Brain microvascular endothelial cell (primary cell): ENCODE measurements around the gene CCL26.
"Not testable (repeated sequence)": the region's sequence is repeated elsewhere in the genome, so short reads cannot be mapped to it uniquely, and the experiment has no call there.

Source experiments
- DNase-seq: peaks from one replicate; pipeline ENCODE4 v3.0.0-alpha.2; 2020
- H3K27ac ChIP-seq: fragments of 250-450 bp; sonication (Bioruptor Pico); 2 replicates; pipeline ENCODE4 v1.5.1; 2020; ENCODE audit warnings: mild to moderate bottlenecking, moderate library complexity
- H3K27me3 ChIP-seq: fragments of 250-450 bp; sonication (Bioruptor Pico); replicated peaks from 2 replicates; pipeline ENCODE4 v1.5.1; 2020; ENCODE audit warnings: mild to moderate bottlenecking
- H3K36me3 ChIP-seq: fragments of 250-450 bp; sonication (Bioruptor Pico); replicated peaks from 2 replicates; pipeline ENCODE4 v1.5.1; 2020; ENCODE audit warnings: mild to moderate bottlenecking
- H3K4me3 ChIP-seq: 2 replicates; pipeline ENCODE4 v1.5.1; 2011; ENCODE audit warnings: low read depth, mild to moderate bottlenecking, control low read depth, low read length, moderate library complexity
- CTCF ChIP-seq: IDR thresholded peaks from 2 replicates; pipeline ENCODE4 v1.5.1; 2011; ENCODE audit warnings: low read depth, mild to moderate bottlenecking, moderate library complexity, low read length, control low read depth, inconsistent platforms; ENCODE audit errors: missing control alignments
- in situ Hi-C: cut with HindIII; loops from 2 replicates; pipeline ENCODE4 v1.10.0; 2017; ENCODE audit warnings: low sequenced_read_pairs, low pct_ligation_motif_present

Gene CCL26

DNA sequence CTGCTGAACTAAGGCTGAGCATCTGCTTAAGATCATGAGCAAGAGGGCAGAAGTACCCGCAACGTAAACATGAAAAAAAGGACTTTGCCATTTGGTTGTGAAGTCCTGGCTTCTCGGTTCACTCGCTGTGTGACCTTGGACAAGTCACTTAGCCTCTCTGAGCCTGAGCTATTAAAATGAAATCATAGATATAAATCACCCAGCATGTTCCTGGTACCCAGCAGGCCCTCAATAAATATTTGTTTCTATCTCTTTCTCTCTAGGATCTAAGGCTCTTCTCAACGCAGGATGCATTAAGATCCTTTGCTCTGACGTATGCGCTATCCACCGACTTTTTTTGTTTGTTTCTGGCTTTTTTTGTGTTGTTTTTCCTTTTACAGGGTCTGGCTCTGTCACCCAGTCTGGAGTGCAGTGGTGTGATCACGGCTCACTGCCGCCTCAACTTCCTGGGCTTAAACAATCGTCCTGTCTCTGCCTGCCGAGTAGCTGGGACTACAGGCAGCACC, 39.9 kb downstream of the CCL26 start:
- TF ChIP-seq CTCF = no peak
- Histone ChIP-seq H3K4me3 (no peak overlapping the region), H3K27me3 (no peaks in the 10 kb centered on the region), H3K27ac (peak overlapping the region; percentile 64), H3K36me3 (no peaks in the 10 kb centered on the region)
- in situ Hi-C loops = no loop called here
- no peak for DNase-seq

- H3K27me3 ChIP-seq = no peaks in the 10 kb centered on the region
- in situ Hi-C loops = no loop called here
- no peaks in the 10 kb centered on the region for H3K36me3 ChIP-seq
- H3K4me3 ChIP-seq = no peak overlapping the region
- H3K27ac ChIP-seq = no peak overlapping the region
- TF ChIP-seq CTCF = no peak
- no peak for DNase-seq
Measured at GRCh38 chr7:75729851-75730274, 42.1 kb downstream of the CCL26 start.

- peak; percentile 40 for DNase-seq
- Histone ChIP-seq H3K36me3 (no peaks in the 10 kb centered on the region), H3K4me3 (no peak overlapping the region), H3K27me3 (no peaks in the 10 kb centered on the region), H3K27ac (no peak overlapping the region)
- in situ Hi-C loops = no loop called here
- no peak for TF ChIP-seq CTCF
Measured at GRCh38 chr7:75727881-75728593, 44.0 kb downstream of the CCL26 start.

GRCh38 chr7:75727351-75727750, 44.7 kb downstream of the CCL26 start:
- H3K27me3 ChIP-seq, in situ Hi-C loops, H3K4me3 ChIP-seq, H3K27ac ChIP-seq, H3K36me3 ChIP-seq, DNase-seq: not testable (repeated sequence)

DNA sequence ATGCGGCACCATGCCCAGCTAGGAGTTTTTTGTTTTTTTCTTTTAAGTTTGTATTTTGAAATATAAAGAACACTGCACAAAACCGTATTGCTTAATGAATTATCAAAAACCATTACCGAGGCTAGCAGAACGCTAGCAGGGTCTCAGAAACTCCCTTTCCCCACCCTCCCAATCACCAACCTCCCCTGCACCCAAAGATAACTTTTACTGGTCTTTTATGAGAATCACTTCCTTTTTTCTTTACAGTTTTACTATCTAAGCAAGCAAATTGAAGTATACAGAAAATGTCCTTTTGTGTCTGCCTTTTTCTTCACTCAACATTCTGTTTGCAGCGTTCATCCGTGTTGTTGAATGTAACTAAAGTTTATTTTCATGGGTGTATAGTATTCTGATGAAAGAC, 46.7 kb downstream of the CCL26 start:
- Histone ChIP-seq H3K36me3 (no peaks in the 10 kb centered on the region), H3K27me3 (no peaks in the 10 kb centered on the region), H3K27ac (no peak overlapping the region), H3K4me3 (no peak overlapping the region)
- no peak for TF ChIP-seq CTCF
- no peak for DNase-seq
- in situ Hi-C loops = no loop called here

DNA sequence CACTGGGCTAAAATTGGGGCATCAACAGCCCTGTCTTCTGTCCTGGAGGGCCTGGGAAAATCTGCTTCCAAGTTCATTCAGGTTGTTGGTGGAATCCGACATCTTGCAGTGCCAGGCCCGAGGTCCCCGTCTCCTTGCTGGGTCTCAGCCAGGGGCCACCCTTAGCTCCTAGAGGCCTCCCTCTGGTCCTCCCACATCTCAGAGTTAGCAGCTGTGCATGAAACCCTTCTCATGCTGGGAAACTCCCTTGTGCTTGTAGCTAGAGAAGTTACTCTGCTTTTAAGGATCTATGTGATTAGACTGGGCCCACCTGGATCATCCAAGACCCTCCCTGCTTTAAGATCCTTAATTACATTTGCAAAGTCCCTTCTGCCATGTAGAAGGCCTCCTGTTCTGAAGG, 48.6 kb downstream of the CCL26 start:
- no peak for DNase-seq
- Histone ChIP-seq H3K4me3 (no peak overlapping the region), H3K36me3 (no peaks in the 10 kb centered on the region), H3K27me3 (no peaks in the 10 kb centered on the region), H3K27ac (no peak overlapping the region)
- in situ Hi-C loops = no loop called here
- no peak for TF ChIP-seq CTCF
